C4-2B (cell line): ENCODE data around the gene ARPC4.

Experiments used
- ZFX ChIP-seq: fragments of 450-650 bp; IDR thresholded peaks from 2 replicates; pipeline ENCODE4 v1.6.1; 2017
- TF ChIP-seq, protein P1 (sequence below): fragments of 450-650 bp; conservative IDR thresholded peaks from 2 replicates; pipeline ENCODE4 v1.5.1; 2017; ENCODE audit warnings: mild to moderate bottlenecking

- TF ChIP-seq, protein P1, sequence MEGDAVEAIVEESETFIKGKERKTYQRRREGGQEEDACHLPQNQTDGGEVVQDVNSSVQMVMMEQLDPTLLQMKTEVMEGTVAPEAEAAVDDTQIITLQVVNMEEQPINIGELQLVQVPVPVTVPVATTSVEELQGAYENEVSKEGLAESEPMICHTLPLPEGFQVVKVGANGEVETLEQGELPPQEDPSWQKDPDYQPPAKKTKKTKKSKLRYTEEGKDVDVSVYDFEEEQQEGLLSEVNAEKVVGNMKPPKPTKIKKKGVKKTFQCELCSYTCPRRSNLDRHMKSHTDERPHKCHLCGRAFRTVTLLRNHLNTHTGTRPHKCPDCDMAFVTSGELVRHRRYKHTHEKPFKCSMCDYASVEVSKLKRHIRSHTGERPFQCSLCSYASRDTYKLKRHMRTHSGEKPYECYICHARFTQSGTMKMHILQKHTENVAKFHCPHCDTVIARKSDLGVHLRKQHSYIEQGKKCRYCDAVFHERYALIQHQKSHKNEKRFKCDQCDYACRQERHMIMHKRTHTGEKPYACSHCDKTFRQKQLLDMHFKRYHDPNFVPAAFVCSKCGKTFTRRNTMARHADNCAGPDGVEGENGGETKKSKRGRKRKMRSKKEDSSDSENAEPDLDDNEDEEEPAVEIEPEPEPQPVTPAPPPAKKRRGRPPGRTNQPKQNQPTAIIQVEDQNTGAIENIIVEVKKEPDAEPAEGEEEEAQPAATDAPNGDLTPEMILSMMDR = no peak
- no peak for TF ChIP-seq ZFX
Measured at GRCh38 chr3:9828801-9829755, 36.2 kb downstream of the ARPC4 start.
